GM19025 (cell line): ENCODE results near the gene QARS1.

Experiments
- ATAC-seq: cut with Tn5 transposase; IDR thresholded peaks from one replicate; pipeline ENCODE4 v1.9.1; 2021; ENCODE audit warnings: mild to moderate bottlenecking, low read depth, moderate library complexity; ENCODE audit not compliant: unreplicated experiment

The QARS1 gene

GRCh38 chr3:49058011-49058410 lies 46.5 kb downstream of the QARS1 start:
- no peak for ATAC-seq

GRCh38 chr3:49057268-49057667 lies 47.3 kb downstream of the QARS1 start:
- no peak for ATAC-seq

- no peak for ATAC-seq
Observed at GRCh38 chr3:49054344-49054862, 50.2 kb downstream of the QARS1 start.

GRCh38 chr3:49053543-49053942 lies 51.0 kb downstream of the QARS1 start:
- ATAC-seq: no peak
